WTC11 (cell line): ENCODE data around the gene XIRP2. TPM values are rescaled to one million over a fixed set of nuclear protein-coding genes. Genes with fewer than 3 reads are reported as not detected.

ENCODE experiments used
- ATAC-seq: fragments of 200-7000 bp; cut with Tn5 transposase; 2 replicates; pipeline ENCODE4 v1.10.0; 2021; ENCODE audit warnings: mild to moderate bottlenecking, moderate library complexity
- CTCF ChIA-PET: fragments of 300-600 bp; sonication (Branson Sonifier 250); formaldehyde crosslinking; loops from one replicate; lab custom pipeline; 2021; ENCODE audit warnings: antibody characterized with exemption; lab: Charles Lee
- POLR2A ChIA-PET: fragments of 350-600 bp; sonication (Branson Sonifier 250); formaldehyde crosslinking; loops from one replicate; lab custom pipeline; 2021; ENCODE audit warnings: antibody characterized with exemption; lab: Charles Lee
- DNase-seq: peaks from one replicate; pipeline ENCODE4 v3.0.0; 2021; ENCODE audit warnings: low spot score
- H3K27ac Mint-ChIP-seq: 2 replicates; pipeline ENCODE4 v1.8.0; 2021; ENCODE audit warnings: mixed read lengths
- H3K27me3 Mint-ChIP-seq: 2 replicates; pipeline ENCODE4 v1.8.0; 2021; ENCODE audit warnings: low read depth, mild to moderate bottlenecking, moderate library complexity, mixed read lengths
- H3K36me3 Mint-ChIP-seq: 2 replicates; pipeline ENCODE4 v1.8.0; 2021; ENCODE audit warnings: mixed read lengths
- H3K4me1 Mint-ChIP-seq: 2 replicates; pipeline ENCODE4 v1.8.0; 2022; ENCODE audit warnings: mixed read lengths
- H3K4me3 Mint-ChIP-seq: 2 replicates; pipeline ENCODE4 v1.8.0; 2021; ENCODE audit warnings: mild to moderate bottlenecking, moderate library complexity, mixed read lengths
- H3K9me3 Mint-ChIP-seq: 2 replicates; pipeline ENCODE4 v1.8.0; 2021; ENCODE audit warnings: mixed read lengths
- CREM ChIP-seq: sonication (generic); formaldehyde crosslinking; IDR thresholded peaks from 2 replicates; pipeline ENCODE4 v1.8.1; 2022; ENCODE audit warnings: mild to moderate bottlenecking, missing genetic modification reagents, moderate library complexity
- E2F1 ChIP-seq: sonication (generic); formaldehyde crosslinking; IDR thresholded peaks from 2 replicates; pipeline ENCODE4 v1.8.0; 2022; ENCODE audit warnings: mild to moderate bottlenecking, missing genetic modification reagents
- ERG ChIP-seq: fragments of 250-450 bp; sonication (Bioruptor Pico); IDR thresholded peaks from 2 replicates; pipeline ENCODE4 v1.8.0; 2021; ENCODE audit warnings: mild to moderate bottlenecking
- ETV6 ChIP-seq: sonication (generic); formaldehyde crosslinking; IDR thresholded peaks from 2 replicates; pipeline ENCODE4 v1.8.1; 2022; ENCODE audit warnings: mild to moderate bottlenecking, missing genetic modification reagents
- GRHL2 ChIP-seq: fragments of 250-450 bp; sonication (Bioruptor Pico); IDR thresholded peaks from 2 replicates; pipeline ENCODE4 v1.8.0; 2022; ENCODE audit warnings: mild to moderate bottlenecking, moderate library complexity; ENCODE audit not compliant: insufficient replicate concordance, severe bottlenecking
- HMGA2 ChIP-seq: fragments of 250-450 bp; sonication (Bioruptor Pico); IDR thresholded peaks from 2 replicates; pipeline ENCODE4 v1.4.0; 2021; ENCODE audit warnings: mild to moderate bottlenecking, moderate library complexity
- IRF2 ChIP-seq: sonication (generic); formaldehyde crosslinking; IDR thresholded peaks from 2 replicates; pipeline ENCODE4 v1.8.0; 2022; ENCODE audit warnings: low read depth, missing genetic modification reagents, borderline replicate concordance
- JUN ChIP-seq: sonication (generic); formaldehyde crosslinking; IDR thresholded peaks from 2 replicates; pipeline ENCODE4 v1.8.0; 2023; ENCODE audit warnings: mild to moderate bottlenecking, missing genetic modification reagents
- KAT7 ChIP-seq: sonication (generic); formaldehyde crosslinking; IDR thresholded peaks from 2 replicates; pipeline ENCODE4 v1.8.1; 2023; ENCODE audit warnings: missing genetic modification reagents, mild to moderate bottlenecking, borderline replicate concordance
- NFATC4 ChIP-seq: fragments of 250-450 bp; sonication (Bioruptor Pico); IDR thresholded peaks from 2 replicates; pipeline ENCODE4 v1.9.0; 2021; ENCODE audit warnings: mild to moderate bottlenecking
- PRRX2 ChIP-seq: fragments of 250-450 bp; sonication (Bioruptor Pico); IDR thresholded peaks from 2 replicates; pipeline ENCODE4 v1.8.0; 2021; ENCODE audit warnings: mild to moderate bottlenecking
- SOX15 ChIP-seq: fragments of 250-450 bp; sonication (Bioruptor Pico); IDR thresholded peaks from 2 replicates; pipeline ENCODE4 v1.9.0; 2021; ENCODE audit warnings: mild to moderate bottlenecking
- SP1 ChIP-seq: sonication (generic); formaldehyde crosslinking; conservative IDR thresholded peaks from 2 replicates; pipeline ENCODE4 v1.8.1; 2022; ENCODE audit warnings: missing genetic modification reagents
- TP53 ChIP-seq: sonication (generic); formaldehyde crosslinking; IDR thresholded peaks from 2 replicates; pipeline ENCODE4 v1.8.1; 2023; ENCODE audit warnings: mild to moderate bottlenecking, missing genetic modification reagents
- ZBTB43 ChIP-seq: sonication (generic); formaldehyde crosslinking; IDR thresholded peaks from 2 replicates; pipeline ENCODE4 v1.8.1; 2023; ENCODE audit warnings: mild to moderate bottlenecking, missing genetic modification reagents
- ZNF281 ChIP-seq: sonication (generic); formaldehyde crosslinking; IDR thresholded peaks from 2 replicates; pipeline ENCODE4 v1.8.0; 2023; ENCODE audit warnings: mild to moderate bottlenecking, missing genetic modification reagents
- ZNF416 ChIP-seq: fragments of 250-450 bp; sonication (Bioruptor Pico); IDR thresholded peaks from 2 replicates; pipeline ENCODE4 v1.9.0; 2021; ENCODE audit warnings: mild to moderate bottlenecking, inconsistent platforms
- ZNF423 ChIP-seq: fragments of 250-450 bp; sonication (Bioruptor Pico); IDR thresholded peaks from 2 replicates; pipeline ENCODE4 v2.1.2; 2022; ENCODE audit warnings: mild to moderate bottlenecking, moderate library complexity
- ZNF671 ChIP-seq: fragments of 250-450 bp; sonication (Bioruptor Pico); IDR thresholded peaks from 2 replicates; pipeline ENCODE4 v1.8.0; 2021; ENCODE audit warnings: mild to moderate bottlenecking
- total RNA-seq: library from RNA; stranded (reverse); gene quantifications from 3 replicates; pipeline ENCODE4 v1.2.3, GENCODE V29; 2021
- TF ChIP-seq, protein P1 (sequence below): fragments of 250-450 bp; sonication (Bioruptor Pico); IDR thresholded peaks from 2 replicates; pipeline ENCODE4 v2.1.2; 2022; ENCODE audit warnings: mild to moderate bottlenecking, moderate library complexity
- TF ChIP-seq, protein P2 (sequence below): fragments of 250-450 bp; sonication (Bioruptor Pico); IDR thresholded peaks from 2 replicates; pipeline ENCODE4 v1.9.0; 2021; ENCODE audit warnings: moderate library complexity, mild to moderate bottlenecking, inconsistent platforms, borderline replicate concordance
- TF ChIP-seq, protein P3 (sequence below): fragments of 250-450 bp; sonication (Bioruptor Pico); IDR thresholded peaks from 2 replicates; pipeline ENCODE4 v1.9.0; 2021; ENCODE audit warnings: mild to moderate bottlenecking

Gene XIRP2
- total RNA-seq, 1 experiment from 2014 or later: 0.87 TPM

DNA sequence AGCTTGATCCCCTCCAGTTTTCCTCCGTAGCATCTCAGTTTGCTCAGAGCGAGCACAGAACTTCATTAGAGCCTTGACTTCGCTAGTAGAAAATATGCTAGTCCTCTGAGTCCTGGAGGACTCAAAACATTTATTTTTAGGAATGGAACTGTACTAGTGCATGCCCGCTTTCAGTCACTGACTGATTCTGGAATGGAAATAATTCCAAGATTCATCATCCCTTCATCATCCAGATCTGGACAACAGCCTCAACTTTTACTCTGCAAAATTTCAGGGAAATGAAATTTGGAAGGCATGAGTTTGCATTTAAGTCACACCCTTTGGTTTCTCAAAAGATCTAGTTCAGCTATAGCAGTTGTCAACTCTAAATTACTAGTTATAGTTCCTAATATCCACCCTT lies 304.6 kb downstream of the XIRP2 start (continued):
- TF ChIP-seq, protein P1, sequence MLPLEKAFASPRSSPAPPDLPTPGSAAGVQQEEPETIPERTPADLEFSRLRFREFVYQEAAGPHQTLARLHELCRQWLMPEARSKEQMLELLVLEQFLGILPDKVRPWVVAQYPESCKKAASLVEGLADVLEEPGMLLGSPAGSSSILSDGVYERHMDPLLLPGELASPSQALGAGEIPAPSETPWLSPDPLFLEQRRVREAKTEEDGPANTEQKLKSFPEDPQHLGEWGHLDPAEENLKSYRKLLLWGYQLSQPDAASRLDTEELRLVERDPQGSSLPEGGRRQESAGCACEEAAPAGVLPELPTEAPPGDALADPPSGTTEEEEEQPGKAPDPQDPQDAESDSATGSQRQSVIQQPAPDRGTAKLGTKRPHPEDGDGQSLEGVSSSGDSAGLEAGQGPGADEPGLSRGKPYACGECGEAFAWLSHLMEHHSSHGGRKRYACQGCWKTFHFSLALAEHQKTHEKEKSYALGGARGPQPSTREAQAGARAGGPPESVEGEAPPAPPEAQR (CRISPR knock-in tag): no peak

- ATAC-seq: no peak
Measured at GRCh38 chr2:167196461-167197252, 308.4 kb downstream of the XIRP2 start.

DNA sequence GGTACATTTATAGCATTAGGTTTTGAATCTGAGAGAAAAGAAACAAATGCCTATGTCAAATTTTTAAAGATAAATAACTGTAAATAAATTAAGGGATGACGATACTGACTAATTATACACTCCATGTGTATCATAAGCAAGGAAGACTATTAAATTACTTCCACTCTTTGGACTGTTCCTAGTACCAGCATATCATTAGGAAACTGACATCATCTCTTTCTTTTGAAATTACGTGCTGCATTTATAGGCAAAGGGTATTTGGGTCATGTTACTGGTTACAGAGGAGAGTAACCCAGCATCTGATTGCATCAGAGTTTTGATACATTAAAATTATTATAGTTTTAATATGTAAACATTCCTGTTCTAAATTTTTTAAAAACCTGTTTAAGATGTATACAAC lies 309.7 kb downstream of the XIRP2 start:
- no peak for ATAC-seq
- Mint-ChIP-seq H3K27me3 (no peaks in the 10 kb centered on the region), H3K27ac (no peak overlapping the region), H3K9me3 (no peaks in the 10 kb centered on the region), H3K36me3 (no peaks in the 10 kb centered on the region), H3K4me3 (no peak overlapping the region), H3K4me1 (no peaks in the 10 kb centered on the region)
- CTCF ChIA-PET: no interaction called here
- TF ChIP-seq ZNF416: no peak
- DNase-seq: no peak
- POLR2A ChIA-PET: no interaction called here

More at GRCh38 chr2:167196461-167197252, 308.4 kb downstream of the XIRP2 start:
- ChIA-PET POLR2A (no interaction called here), CTCF (no interaction called here)
- Mint-ChIP-seq H3K27ac (no peak overlapping the region), H3K27me3 (no peaks in the 10 kb centered on the region), H3K36me3 (no peaks in the 10 kb centered on the region), H3K9me3 (no peaks in the 10 kb centered on the region), H3K4me1 (0 out of 2 replicates have a peak, but pooled peaks cover under 1% of the 10 kb centered on the region), H3K4me3 (no peak overlapping the region)
- DNase-seq: no peak
- no peak for TF ChIP-seq ETV6 (CRISPR knock-in tag)
- TF ChIP-seq JUN (CRISPR knock-in tag): no peak
- TF ChIP-seq CREM (CRISPR knock-in tag): no peak
- no peak for TF ChIP-seq ZNF281 (CRISPR knock-in tag)
- TF ChIP-seq, protein P2, sequence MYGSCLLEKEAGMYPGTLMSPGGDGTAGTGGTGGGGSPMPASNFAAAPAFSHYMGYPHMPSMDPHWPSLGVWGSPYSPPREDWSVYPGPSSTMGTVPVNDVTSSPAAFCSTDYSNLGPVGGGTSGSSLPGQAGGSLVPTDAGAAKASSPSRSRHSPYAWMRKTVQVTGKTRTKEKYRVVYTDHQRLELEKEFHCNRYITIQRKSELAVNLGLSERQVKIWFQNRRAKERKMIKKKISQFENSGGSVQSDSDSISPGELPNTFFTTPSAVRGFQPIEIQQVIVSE: no peak
- no peak for TF ChIP-seq IRF2 (CRISPR knock-in tag)
- no peak for TF ChIP-seq E2F1 (CRISPR knock-in tag)
- no peak for TF ChIP-seq TP53 (CRISPR knock-in tag)
- no peak for TF ChIP-seq KAT7 (CRISPR knock-in tag)

DNA sequence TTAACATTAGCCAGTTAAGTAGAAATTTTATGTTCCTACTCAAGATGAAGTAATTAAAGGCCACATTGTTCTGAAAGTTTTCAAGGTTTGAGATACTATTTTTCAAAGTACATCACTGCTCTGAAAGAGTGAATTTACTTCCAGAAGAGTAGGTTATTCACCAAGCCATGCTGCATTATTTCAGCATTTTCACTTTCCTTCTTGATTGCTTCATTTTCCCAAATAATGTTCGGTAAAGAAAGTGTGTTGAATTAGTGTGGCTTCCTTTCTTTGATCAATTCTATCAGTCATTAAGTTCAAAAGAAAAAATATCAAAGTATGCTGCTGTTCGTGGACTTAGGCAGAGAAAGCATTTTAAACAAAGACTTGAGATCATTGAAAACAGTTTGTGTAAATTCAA lies 310.3 kb downstream of the XIRP2 start:
- Mint-ChIP-seq H3K4me3 (no peak overlapping the region), H3K9me3 (no peaks in the 10 kb centered on the region), H3K27me3 (no peaks in the 10 kb centered on the region), H3K4me1 (no peaks in the 10 kb centered on the region), H3K27ac (no peak overlapping the region), H3K36me3 (no peaks in the 10 kb centered on the region)
- POLR2A ChIA-PET: interaction anchor here (0.6 kb wide), 1 partner anchor 140 kb away, joined by 8 read pairs; no protein-coding TSS in a partner anchor
- CTCF ChIA-PET: no interaction called here
- no peak for ATAC-seq
- no peak for DNase-seq
- no peak for TF ChIP-seq GRHL2
- no peak for TF ChIP-seq ERG
- no peak for TF ChIP-seq ZNF671 (CRISPR knock-in tag)
- TF ChIP-seq HMGA2 (CRISPR knock-in tag): no peak
- no peak for TF ChIP-seq SP1 (CRISPR knock-in tag)
- TF ChIP-seq, protein P3, sequence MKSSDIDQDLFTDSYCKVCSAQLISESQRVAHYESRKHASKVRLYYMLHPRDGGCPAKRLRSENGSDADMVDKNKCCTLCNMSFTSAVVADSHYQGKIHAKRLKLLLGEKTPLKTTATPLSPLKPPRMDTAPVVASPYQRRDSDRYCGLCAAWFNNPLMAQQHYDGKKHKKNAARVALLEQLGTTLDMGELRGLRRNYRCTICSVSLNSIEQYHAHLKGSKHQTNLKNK (CRISPR knock-in tag): no peak
- no peak for TF ChIP-seq ZNF423
- TF ChIP-seq NFATC4: no peak
- TF ChIP-seq PRRX2: no peak
- TF ChIP-seq ZBTB43: no peak
- TF ChIP-seq SOX15 (CRISPR knock-in tag): no peak
